ENCODE measurements around the gene CADPS2.

Gene CADPS2

DNA sequence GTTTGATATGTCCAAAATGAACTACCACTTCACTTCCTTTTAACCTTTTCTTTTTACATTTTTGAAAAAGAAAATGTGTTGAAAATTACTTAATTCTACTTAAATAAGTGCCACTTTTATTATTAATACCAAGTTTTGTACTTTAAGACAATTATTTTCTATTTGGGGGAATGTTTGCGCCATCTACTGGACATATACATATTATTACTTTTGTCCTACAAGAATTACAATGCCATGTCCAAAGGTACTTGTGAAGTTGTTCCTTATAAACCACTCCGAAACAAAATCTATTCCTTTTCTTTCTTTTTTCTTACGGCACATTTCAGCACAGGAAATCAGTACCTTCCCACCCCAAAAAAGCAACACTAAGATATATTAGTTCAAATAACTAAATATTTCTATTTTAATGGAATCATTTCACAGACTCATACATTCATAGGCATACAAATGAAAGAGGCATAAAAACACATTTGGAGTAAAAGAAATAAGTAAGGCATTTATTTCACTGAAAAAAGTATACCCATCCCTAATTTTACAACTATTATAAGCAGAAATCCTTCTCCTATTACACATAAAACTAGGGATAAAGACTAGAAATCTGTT lies 357.3 kb downstream of the CADPS2 start:
- peak; percentile 9 for DNase-seq (ENCODE audit: extremely low read depth, low read depth)
- no peak overlapping the region for H3K4me3 ChIP-seq (replicated peaks; ENCODE audit: low read depth, low read length)
- TF ChIP-seq, protein P1, sequence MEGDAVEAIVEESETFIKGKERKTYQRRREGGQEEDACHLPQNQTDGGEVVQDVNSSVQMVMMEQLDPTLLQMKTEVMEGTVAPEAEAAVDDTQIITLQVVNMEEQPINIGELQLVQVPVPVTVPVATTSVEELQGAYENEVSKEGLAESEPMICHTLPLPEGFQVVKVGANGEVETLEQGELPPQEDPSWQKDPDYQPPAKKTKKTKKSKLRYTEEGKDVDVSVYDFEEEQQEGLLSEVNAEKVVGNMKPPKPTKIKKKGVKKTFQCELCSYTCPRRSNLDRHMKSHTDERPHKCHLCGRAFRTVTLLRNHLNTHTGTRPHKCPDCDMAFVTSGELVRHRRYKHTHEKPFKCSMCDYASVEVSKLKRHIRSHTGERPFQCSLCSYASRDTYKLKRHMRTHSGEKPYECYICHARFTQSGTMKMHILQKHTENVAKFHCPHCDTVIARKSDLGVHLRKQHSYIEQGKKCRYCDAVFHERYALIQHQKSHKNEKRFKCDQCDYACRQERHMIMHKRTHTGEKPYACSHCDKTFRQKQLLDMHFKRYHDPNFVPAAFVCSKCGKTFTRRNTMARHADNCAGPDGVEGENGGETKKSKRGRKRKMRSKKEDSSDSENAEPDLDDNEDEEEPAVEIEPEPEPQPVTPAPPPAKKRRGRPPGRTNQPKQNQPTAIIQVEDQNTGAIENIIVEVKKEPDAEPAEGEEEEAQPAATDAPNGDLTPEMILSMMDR (IDR thresholded peaks at IDR 0.05; ENCODE audit: low read depth, low read length, missing control alignments): peak; percentile 21

DNA sequence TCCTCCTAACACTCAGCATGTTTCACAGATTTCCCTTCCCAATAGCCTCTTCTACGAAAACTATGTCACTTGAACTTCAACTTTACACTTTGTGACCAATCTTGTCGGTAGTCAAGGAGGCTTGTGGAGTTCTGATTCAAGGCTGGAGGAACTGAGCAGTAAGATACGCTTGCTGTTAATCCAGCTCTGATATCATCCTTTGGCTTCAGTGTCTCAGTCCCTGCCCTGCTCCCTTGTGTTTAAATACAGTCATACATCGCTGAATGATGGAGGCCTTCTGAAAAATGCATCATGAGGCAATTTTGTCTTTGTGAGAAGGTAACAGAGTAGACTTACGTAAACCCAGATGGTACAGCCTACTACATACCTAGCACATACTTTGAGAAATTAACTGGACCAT lies 360.9 kb downstream of the CADPS2 start:
- TF ChIP-seq, protein P1 (IDR thresholded peaks at IDR 0.05; ENCODE audit: low read depth, low read length, missing control alignments): no peak
- H3K4me3 ChIP-seq (replicated peaks; ENCODE audit: low read depth, low read length): no peak overlapping the region

DNA sequence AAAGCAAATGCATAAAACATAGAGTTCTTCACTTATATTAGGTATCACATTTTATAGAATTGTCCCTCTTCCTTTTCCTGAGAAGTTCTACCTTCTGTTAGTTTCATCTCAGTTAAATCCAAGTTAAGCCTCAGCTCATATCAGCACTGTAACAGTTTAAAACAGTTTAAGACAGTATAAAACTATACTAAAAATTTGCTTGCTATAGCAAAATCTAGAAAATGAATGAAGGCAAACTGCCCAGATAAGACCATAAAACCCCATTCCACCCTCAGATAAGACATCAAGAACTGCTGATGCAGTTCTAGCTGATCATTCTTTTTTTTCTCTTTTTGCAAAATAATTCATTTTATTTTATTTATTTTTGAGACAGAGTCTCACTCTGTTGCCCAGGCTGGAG lies 364.5 kb downstream of the CADPS2 start:
- H3K4me3 ChIP-seq (replicated peaks; ENCODE audit: low read depth, low read length): no peak overlapping the region
- TF ChIP-seq, protein P1 (IDR thresholded peaks at IDR 0.05; ENCODE audit: low read depth, low read length, missing control alignments): no peak
- no peak for DNase-seq (ENCODE audit: extremely low read depth, low read depth)

More for the DNA sequence above, 360.9 kb downstream of the CADPS2 start:
- DNase-seq (ENCODE audit: extremely low read depth, low read depth): no peak

DNA sequence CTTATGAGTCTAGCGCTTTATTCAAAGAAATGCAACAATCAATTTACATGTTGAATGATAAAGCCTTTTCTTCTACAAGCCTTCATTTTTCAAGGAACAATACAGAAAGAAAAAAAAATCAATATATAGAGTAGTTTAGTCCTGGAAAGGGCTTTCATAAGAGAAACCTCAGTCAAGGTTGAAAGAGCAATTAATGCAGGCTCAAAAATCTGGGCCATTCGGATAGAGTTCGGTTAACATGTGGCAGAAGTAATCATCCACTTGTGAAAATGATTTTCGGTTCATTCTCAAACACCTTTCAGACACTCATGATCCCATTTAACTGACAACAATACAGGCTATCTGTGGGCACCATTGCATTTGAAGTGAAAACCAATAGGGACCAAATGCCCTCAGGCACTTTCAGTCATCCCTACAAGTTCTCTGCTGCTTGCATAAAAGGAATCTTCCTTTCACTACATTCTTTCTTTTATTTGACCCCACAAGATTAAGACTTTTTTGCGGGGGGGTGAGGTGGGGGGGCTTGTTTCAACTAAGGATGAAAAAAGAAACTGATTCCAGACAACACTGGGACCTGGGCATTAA lies 365.2 kb downstream of the CADPS2 start:
- no peak for DNase-seq (ENCODE audit: extremely low read depth, low read depth)
- no peak overlapping the region for H3K4me3 ChIP-seq (replicated peaks; ENCODE audit: low read depth, low read length)
- TF ChIP-seq, protein P1 (IDR thresholded peaks at IDR 0.05; ENCODE audit: low read depth, low read length, missing control alignments): no peak

DNA sequence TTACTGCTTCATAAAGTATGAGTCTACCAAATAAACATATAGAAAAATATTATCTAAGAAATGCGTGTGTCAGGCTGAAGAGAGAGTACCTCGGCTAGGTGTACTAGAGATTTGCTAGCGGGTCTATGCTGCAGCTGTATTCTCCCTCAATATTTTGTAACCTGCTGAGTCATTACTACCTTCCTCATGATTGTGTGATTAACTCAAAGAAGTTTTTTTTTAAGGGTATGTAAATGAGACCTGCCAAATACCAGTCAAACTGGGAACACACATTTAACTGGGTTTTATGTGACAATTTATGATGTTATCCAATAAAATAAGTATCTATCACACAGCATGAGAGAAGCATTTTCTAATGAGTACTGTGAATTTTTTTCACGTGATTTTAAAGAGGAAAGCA lies 367.8 kb downstream of the CADPS2 start:
- TF ChIP-seq, protein P1 (IDR thresholded peaks at IDR 0.05; ENCODE audit: low read depth, low read length, missing control alignments): no peak
- no peak overlapping the region for H3K4me3 ChIP-seq (replicated peaks; ENCODE audit: low read depth, low read length)
- no peak for DNase-seq (ENCODE audit: extremely low read depth, low read depth)

DNA sequence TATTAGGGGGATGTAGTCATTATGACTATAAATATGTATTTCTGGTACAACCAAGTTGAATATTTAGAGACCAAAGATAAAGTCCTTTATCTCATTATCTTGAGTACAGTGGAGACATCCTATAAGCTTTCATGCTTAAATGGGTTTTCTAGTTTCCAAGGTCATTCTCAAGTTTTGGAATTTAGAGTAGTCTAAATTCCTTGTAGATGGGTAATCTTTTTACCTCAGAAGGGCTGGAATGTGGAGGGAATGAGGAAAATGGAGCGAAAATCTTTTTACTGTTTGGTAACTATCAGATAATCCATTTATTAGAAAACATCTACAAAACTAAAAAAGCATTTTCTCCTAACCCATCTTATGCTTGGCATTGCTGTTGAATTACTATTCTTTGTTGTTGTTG lies 368.7 kb downstream of the CADPS2 start:
- no peak for DNase-seq (ENCODE audit: extremely low read depth, low read depth)
- TF ChIP-seq, protein P1 (IDR thresholded peaks at IDR 0.05; ENCODE audit: low read depth, low read length, missing control alignments): no peak
- H3K4me3 ChIP-seq (replicated peaks; ENCODE audit: low read depth, low read length): no peak overlapping the region
